ENCODE data around the gene USP7.
"Not testable (repeated sequence)": the region's sequence is repeated elsewhere in the genome, so short reads cannot be mapped to it uniquely, and the experiment has no call there.

Gene USP7

DNA sequence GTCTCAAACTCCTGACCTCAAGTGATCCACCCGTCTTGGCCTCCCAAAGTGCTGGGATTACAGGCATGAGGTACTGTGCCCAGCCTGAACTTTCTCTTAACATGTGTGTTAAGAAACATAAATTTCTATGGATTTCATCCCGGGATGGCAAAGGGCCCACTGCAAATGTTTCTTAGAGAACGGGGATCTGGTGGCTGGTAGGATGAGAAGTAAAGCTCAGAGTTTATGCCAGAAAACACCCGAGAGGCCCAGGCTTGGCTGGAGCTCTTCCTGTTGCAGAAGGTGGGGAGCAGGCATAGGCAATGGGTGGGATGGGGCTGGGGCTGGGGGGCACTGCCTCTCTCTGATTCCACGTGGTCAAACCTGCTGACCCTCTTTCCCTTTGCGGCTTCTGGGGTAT, 89.3 kb downstream of the USP7 start:
- no peak for DNase-seq

DNA sequence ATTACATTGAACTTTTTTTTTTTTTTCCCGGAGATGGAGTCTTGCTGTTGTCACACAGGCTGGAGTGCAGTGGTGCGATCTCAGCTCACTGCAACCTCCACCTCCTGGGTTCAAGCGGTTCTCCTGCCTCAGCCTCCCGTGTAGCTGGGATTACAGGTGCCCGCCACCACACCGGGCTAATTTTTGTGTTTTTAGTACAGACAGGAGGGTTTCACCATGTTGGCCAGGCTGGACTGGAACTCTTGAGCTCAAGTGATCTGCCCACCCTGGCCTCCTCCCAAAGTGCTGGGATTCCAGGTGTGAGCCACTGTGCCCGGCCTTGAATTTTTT, 89.9 kb downstream of the USP7 start:
- DNase-seq = not testable (repeated sequence)

DNA sequence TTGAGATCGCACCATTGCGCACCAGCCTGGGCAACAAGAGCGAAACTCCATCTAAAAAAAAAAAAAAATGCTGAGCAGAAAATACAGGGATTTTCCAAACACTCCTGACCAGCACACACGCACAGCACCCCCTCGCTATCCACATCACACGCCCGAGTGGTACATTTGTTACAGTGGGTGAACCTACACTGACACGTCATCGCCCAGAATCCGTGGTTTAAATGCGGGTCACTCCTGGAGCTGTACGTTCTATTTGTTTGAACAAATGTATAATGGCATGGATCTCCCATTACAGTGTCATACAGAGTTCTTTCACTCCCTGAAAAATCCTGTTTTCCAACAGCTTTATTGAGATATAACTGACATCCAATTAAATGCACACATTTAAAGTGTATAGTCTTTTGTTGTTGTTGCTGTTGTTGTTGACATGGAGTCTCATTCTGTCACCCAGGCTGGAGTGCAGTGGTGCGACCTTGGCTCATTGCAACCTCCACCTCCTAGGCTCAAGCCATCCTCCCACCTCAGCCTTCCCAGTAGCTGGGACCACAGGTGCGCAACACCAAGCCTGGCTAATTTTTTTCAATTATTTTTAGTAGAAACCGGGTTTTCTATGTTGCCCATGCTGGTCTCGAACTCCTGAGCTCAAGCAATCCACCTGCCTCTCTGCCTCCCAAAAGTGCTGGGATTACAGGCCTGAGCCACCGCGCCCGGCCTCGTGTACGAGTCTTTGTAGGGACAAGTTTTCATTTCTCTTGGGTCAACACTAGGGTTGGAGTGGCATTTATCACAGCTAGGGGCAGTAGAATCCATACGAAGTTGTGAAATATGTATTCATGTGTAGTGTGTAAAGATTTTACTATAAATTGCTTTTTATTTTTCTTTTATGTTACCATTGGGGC, 90.5 kb downstream of the USP7 start:
- DNase-seq = no peak

DNA sequence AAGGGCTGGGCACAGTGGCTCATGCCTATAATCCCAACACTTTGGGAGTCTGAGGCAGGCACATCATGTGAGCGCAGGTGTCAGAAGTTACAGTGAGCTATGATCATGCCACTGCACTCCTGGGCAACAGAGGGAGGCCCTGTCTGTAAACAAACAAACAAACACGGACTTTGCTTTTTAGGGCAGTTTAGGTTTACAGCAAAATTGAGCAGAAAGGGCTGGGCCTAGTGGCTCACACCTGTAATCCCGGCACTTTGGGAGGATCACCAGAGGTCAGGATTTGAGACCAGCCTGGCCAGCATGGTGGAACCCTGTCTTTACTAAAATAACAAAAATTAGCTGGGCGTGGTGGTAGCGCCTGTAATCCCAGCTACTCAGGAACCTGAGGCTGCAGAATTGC, 91.6 kb downstream of the USP7 start:
- DNase-seq = no peak

DNA sequence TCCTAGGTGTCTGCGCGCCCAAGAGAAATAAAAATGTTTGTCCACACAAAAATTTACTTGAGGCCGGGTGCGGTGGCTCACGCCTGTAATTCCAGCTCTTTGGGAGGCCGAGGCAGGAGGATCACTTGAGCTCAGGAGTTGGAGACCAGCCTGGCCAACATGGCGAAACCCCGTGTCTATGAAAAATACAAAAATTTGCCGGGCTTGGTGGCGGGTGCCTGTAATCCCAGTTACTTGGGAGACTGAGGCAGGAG, 93.8 kb downstream of the USP7 start:
- not testable (repeated sequence) for DNase-seq

DNA sequence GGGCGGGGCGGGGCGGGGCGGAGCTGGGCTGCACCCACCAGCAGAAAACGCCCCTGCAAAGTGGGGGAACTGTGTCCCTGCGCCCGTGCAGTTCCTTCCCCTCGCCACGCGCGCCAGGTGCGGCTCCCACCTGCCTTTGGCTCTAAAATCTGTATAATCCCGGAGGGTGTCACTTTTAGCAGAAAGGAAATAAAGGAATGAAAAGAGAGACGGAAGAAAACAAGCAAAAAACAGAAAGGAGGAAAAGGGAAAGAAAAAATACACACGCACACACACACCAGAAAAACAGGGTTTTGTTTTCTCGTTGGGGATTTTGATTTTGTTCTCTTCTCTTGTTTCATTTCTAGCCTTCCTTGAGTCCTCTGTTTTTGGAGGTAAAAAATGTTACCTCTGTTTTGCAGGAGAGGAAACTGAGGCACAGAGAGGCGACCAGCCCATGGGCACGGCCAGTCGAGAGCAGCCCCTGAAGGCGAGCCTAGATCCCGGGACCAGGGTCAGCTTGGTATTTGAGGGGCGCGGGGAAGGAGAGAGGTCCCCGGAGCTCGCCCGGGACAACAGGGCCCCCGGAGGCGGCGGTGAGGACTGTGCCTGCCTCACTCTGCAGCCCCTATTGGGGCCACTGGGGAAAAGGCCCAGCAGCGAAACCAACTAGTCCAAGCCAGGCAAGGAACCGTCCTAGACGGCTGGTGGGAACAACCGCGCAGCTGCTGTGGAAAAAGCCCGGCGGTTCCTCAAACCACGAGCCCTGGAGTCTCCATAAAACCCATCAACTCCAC, 94.3 kb downstream of the USP7 start:
- DNase-seq = no peak

DNA sequence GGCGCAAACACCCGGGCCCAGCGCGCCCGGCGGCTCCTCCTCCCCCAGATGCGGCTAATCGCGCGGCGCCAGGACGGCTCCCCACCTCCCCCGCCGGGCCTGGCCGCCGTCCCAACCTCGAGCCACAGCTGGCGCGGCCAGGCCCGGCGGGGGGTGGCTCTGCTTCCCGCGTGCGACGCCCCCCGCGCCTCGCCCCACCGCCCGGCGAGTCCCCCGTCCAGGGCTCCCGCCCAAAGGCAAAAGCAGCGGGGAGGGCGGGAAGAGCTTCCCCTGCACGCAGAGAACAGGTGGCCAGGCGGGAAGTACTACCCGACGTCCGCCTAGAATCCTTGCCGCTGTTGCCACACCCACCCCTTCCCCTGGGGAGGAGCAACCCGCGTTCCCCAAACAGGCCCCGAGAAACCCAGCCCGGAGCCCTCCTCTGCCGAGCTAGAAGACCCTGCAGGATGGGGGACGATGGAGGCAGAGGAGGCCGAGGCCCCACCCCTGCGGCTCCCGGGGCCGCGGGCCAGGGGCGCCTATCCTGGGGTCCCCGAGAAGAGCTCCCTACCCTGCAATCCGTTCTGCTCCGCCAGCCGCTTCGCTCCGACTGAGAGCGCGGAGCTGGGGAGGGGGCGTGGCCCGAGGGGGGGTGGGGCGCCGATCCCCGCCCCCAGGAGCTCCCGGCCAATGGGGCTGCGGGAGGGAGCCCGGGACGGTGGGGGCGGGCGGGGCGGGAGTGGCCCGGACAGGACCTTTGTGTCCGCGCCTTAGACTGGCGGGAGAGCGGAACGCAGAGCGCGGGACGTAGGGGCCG, 95.1 kb downstream of the USP7 start, which contains the start of gene CARHSP1:
TSS of gene CARHSP1 (minus strand) at position 591 of the 796 bp plus-strand sequence. CDS start 9,678 bp downstream, outside the sequence.
- DNase-seq = peak; percentile 65 to 70

DNA sequence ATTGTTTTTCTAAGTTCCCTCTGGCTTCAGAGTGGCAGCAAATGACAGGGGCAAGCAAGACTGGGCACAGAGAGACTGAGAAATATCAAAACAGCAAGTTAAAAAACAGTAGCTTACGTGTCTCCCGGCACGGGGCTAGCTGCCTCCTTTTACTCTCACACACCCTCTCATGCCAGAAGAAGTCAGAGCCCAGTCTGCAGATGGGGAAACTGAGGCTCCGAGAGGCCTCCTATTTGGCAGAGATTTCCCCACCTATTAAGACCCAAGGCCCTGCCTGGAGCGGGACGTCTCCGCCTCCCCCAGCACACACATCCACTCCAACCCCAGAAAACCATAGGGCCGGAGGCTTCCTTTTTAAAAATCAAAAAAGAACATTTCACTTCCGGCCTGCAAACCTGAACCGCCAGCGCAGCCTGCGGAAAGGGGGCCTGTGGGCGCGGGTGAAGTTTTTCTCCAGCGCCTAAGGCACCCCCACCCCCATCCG, 95.7 kb downstream of the USP7 start:
- DNase-seq = peak; percentile 25 to 54

DNA sequence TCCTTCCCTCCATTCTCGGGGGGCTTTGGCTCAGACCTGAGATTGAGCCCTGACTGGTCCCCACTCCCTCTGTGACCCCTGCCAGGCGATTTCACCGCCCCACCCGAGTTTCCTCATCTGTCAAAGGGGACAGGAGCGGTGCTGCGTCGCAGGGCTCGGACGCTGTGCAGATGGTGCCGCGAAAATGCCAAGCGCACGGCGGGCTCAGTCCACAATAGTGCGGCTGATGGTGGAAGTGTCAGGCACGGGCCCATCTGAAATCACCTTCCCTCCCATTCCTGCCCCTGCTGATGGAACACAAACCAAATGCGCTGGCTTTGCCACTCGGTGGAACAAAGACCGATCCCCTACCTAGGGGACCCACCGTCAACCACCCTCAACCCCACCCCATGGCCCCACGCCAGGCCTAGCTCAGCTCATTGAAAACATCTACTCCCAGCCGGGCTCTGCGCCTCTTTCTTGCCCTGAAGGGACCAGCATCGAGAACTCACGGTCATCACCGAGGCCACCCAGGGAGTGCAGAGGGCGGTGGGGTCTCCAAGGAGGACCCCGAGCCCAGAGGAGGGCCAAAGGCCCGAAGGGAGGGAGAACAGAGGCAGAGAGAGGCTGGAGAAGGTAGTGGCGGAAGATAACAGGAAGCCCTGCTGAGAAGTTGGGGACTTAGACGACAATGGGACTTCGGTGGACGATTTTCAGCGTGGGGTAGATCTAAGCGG, 96.3 kb downstream of the USP7 start:
- no peak for DNase-seq

DNA sequence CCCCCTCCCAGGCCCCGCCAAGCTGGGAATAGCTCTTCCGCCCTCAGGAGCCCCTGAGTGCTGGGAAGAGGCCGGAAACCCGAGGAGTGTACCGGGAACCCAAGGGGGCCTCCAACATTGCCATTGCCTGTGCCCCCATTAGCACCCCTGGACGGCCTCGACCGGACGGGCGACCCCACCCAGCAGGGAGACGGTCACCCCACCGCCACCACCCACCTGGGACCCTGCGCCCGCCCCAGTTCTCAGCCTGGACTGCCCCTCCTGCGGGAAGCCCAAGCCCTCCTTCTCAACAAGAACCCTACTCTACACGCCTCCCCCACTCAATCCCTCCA, 96.9 kb downstream of the USP7 start:
- DNase-seq = no peak

DNA sequence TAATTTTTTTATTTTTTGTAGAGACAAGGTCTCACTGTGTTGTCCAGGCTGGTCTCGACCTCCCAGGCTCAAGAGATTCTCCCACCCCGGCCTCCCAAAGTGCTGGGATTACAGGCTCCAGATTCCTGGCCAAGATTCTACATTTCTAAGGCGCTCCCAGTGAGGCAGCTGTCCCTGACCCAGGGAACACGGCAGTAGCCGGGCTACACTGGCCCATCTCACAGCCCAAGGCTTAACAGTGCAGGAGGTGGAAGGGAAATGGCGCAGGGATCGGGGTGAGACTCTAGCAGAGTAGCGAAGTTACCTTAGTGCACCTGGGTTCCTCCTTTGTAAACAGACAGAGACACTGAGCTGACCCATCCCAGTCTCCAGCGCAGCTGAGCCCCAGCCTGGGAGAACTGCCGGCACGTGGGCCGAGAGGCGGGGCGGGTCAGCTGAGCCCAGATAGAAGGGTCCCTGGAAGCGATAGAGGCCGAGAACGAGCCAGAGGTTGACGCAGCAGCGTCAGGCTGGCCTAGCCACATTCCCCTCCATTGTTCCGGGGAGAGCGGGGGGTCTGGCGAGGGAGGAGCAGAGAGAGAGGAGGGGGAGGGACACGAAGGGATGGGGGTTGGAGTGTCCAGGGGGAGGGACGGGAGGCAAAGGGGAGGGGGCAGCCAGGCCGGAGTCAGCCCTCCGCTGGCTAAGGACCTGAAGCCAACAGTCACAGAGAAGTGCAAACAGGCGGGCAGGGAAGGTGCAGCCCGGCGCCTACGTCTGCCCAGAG, 97.4 kb downstream of the USP7 start:
- DNase-seq = no peak

DNA sequence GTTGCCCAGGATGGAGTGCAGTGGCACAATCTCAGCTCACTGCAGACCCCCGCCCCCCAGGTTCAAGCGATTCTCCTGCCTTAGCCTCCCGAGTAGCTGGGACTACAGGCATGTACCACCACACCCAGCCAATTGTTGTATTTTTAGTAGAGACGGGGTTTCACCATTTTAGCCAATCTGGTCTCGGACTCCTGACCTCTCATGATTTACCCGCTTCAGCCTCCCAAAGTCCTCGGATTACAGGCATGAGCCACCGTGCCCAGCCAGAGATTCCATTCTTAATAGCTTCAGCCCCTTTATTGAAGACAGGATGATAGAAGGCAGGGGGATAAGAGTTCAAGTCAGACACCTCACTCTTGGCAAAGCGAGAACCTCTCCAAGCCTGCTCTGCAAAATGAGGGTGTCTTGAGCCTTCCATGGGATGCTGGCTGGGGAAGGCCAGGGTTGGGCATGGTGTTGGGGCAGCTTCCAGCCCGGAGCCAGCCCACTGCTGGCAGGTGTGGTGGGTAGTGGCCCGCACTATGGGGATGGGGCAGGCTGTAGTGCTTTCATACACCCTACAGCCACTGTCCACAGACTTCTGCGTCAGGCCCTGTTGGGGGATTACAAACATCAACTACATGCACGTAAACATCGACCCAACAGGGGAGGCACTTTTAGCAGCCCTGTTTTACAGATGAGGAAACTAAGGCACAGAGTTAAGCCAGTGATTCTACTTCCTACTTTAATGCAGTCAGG, 98.4 kb downstream of the USP7 start:
- DNase-seq = no peak

DNA sequence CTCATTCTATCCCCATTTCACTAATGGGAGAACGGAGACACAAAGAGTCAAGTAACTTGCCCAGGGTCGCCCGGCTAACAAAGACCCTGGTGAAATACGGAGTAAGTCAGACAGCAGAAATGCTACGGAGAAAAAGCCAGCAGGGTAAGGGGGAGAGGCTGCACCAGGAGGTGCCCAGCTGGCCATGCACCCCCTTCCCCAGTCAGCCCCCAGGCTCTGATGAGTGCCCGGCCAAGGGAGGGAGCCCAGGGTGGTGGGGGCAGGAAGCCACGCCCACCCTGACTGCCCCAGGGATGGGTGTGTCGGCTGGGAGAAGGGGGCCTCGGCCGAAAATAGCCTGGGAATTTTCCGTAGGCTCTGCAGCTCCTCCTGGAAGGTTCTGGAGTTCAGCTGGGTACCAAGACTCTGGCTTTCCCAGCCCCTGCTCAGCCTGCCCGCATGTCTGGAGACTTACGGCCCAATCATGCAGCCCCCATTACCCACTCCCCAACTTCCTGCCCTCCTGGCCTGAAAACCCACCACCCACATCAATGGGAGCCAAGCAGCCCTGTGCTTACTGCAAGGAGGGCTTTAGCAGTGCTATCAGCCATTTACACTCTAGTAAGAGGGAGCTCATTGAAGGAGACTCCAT, 99.1 kb downstream of the USP7 start:
- no peak for DNase-seq

DNA sequence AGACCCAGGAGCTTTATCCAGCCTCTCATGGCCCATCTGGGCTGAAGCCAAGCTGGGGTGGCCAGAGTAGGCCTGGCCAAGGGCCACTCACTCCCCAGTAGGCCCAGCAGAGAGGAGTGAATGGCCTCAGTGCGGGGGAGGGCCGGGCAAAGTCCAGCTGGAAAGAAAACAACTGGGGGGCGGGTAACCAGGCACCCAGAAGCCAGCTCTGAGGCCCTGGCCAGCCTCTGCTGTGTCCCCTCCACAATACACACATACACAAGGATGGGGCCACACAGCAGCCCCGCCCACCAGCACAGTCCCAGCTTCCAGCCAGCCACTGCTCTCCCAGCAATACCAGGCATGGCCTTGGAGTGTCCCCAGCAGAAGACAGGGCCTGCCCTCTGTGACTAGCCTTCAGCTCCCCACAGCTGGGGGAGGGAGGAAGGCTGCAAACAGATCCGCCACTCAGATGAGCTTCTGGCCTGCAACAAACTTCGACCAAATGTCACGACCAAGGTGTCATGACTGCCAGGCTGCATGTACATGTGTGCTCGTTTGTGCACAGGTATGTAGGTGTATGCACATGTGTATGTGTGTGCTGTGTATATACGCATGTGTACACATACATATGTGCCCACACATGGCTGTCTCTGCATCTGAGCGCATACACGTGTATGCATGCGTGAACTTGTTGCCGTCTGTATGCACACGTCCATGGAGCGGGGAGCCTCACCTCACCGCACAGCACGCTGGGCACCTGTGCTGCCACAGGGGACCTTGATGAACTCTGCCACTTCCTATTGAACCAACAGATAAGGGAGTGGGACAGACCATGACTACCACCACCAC, 99.9 kb downstream of the USP7 start:
- no peak for DNase-seq

DNA sequence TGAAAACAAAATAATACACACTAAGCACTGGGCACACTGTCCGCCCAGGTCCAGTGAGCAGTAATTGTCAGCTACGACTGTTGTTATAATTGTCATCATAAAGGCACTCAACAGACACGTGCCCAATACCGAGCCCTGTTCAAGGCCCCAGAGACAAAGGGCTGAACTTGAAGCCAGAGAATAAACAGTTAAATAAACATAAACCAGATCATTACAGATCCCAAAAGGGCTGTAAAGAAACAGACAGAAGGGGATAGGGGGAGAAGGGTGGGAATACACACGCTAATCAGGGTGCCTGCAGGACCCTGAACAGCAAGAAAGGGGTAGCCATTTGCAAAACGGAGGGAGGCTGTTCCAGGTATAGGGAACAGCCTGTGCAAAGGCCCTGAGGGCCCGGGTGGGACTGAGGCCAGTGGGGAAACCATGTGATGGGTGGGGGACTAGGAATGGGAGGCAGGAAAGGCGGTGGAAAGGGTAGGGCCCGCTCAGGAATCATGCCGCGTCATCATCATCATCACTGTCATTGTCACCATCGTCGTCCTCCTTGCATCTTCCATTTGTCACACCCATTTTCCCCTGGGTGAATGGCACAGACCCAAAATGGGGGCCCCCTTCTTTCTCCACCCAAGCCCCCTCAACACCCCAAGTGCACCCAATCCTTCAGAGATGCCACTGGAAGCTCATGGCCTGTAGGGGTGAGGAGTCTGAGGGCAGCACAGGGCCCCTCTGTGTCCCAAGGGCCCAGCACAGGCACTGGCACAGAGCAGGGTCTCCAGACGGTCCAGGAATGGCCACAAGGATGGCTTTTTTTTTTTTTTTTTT, 101.2 kb downstream of the USP7 start:
- no peak for DNase-seq

DNA sequence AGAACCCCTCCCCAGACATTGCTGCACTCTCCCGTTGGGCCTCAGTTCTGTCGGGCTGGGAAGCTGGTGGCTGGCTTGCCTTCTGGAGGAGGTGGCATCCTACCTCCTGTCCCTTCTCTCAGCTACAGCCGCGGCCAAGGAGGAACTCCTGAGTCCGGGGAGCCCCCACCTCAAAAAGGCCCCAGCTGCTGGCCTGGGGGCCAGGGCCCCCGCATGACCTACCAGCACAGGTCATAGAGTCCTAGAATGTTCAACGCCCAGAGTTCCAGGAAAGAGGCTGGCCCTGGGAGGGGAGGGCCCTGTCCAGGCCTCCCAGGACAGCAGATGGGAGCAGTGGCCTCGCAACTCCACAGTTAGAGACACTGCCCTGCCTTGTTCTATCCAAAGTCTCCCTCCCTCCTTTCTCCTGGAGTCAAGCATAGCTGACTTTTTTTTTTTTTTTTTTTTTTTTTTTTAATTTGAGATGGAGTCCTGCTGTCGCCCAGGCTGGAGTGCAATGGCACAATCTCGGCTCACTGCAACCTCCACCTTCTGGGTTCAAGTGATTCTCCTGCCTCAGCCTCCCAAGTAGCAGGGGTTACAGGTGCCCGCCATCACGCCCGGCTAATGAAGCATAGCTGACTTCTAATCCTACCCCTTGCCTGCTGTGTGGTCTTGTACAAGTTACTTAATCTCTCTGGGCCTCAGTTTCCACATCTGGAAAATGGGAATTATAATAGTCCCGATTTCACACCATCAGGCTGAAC, 102.0 kb downstream of the USP7 start:
- DNase-seq = no peak

DNA sequence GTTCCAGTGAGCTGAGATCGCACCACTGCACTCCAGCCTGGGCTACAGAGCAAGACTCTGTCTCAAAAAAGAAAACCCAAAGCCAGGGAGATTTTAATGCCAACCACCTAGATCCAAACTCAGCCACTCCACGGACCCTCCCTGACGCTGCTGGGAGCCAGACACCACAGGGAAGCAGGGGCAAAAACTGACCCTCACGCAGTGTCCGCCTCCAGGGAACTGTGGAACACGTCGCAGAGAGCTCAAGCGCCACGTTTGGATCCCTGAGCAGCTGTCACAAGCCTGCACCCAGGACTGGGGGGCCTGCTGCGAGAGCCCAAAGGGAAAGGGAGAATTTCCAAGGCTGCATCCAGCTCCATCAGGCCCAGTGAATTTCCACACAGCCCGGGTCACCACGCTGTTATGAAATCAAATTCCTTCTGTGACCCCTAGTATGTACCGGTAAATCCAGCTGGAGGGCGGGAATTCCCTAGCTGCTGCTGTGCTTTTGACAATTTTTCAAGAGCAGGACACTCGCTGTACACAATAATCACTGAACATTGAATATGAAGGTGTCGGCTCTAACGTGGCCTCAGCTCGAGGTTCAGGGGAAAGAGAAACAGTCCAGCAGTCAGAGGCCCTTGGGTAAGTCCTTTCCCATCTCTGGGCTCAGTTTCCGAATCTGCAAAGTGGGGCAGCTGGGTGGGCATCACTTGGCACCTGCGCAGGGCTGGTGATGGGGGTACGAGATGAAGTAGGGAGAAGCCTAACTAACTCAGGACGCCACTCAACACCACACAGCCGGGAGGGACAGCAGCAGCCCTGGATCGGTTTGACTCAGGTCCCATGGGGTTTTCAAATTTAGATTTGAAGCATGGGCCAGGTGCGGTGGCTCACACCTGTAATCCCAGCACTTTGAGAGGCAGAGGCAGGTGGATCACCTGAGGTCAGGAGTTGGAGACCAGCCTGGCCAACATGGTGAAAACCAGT, 103.5 kb downstream of the USP7 start:
- no peak for DNase-seq
